Kidney (tissue), 14 donors: Measurements from ENCODE around the gene RGS6. TPM values are rescaled to one million over a fixed set of nuclear protein-coding genes. Genes with fewer than 3 reads are reported as not detected.

Experiments
- DNase-seq, 5 donors: peaks; one replicate each; pipeline ENCODE4 v3.0.0-alpha.2; 2013 to 2020
- FAIRE-seq: peaks from 2 replicates; lab custom pipeline; 2012; peaks lifted over from hg19 to GRCh38; lab: Jason Lieb, UNC
- H3K27ac ChIP-seq, 2 donors: one replicate each; pipeline ENCODE4 v1.7.0; 2013; ENCODE audit warnings: low read depth in 2 of 2, low read length in 2 of 2, inconsistent platforms in 1 of 2
- H3K27me3 ChIP-seq: one replicate; pipeline ENCODE4 v1.7.1; 2013; ENCODE audit warnings: low read length, inconsistent platforms; ENCODE audit not compliant: control insufficient read depth, insufficient read depth
- H3K36me3 ChIP-seq, 3 donors: one replicate each; pipeline versions ENCODE4 v1.7.0 to v1.7.1; 2013; ENCODE audit warnings: low read length in 3 of 3, control low read depth in 1 of 3, inconsistent platforms in 1 of 3; ENCODE audit not compliant: insufficient read depth in 3 of 3, control insufficient read depth in 2 of 3
- H3K4me1 ChIP-seq, 3 donors: one replicate each; pipeline versions ENCODE4 v1.7.0 to v1.7.1; 2013; ENCODE audit warnings: low read length in 3 of 3, inconsistent platforms in 1 of 3, low read depth in 1 of 3; ENCODE audit not compliant: control insufficient read depth in 2 of 3, insufficient read depth in 2 of 3
- H3K4me3 ChIP-seq, 3 donors: one replicate each; pipeline versions ENCODE4 v1.7.0 to v1.8.1; 2013; ENCODE audit warnings: low read length in 3 of 3, control low read depth in 1 of 3, inconsistent platforms in 1 of 3
- H3K9ac ChIP-seq, 3 donors: one replicate each; pipeline versions ENCODE4 v1.7.0 to v1.7.1; 2013; ENCODE audit warnings: low read length in 3 of 3, control low read depth in 1 of 3, inconsistent platforms in 1 of 3
- H3K9me3 ChIP-seq, 3 donors: one replicate each; pipeline versions ENCODE4 v1.7.0 to v1.7.1; 2013; ENCODE audit warnings: low read length in 3 of 3, control low read depth in 1 of 3, inconsistent platforms in 1 of 3; ENCODE audit not compliant: control insufficient read depth in 2 of 3, insufficient read depth in 1 of 3
- intact Hi-C: fragments of 100-400 bp; cut with DNase I; formaldehyde crosslinking; loops from one replicate; pipeline ENCODE4 v1.11.1; 2022
- polyA plus RNA-seq: library from polyadenylated mRNA; stranded (reverse); fragments of 350-450 nt; fragmentation: Illumina TruSeq; extraction: RNeasy Lipid Tissue Mini Kit (QIAGEN cat#74804); gene quantifications from one replicate; pipeline ENCODE4 v1.2.3, GENCODE V29; 2014; ENCODE audit warnings: low read depth, low replicate concordance; ENCODE audit not compliant: insufficient read depth
- total RNA-seq: library from RNA; stranded (reverse); fragmentation: NEBNext Ultra II Directional; extraction: Animal tissue kit (Norgen Biotek cat#: 25700); gene quantifications from one replicate; pipeline ENCODE4 v1.2.1, GENCODE V29; 2021
- TF ChIP-seq, protein P1 (sequence below): IDR thresholded peaks from 3 replicates; pipeline ENCODE4 v1.5.1; 2012; ENCODE audit warnings: mild to moderate bottlenecking, moderate library complexity, borderline replicate concordance; ENCODE audit not compliant: insufficient read depth; ENCODE audit errors: extremely low read depth
- donor health status: control.
- donor health status: control.
- donor health status: control.
- donor health status: control.
- donor health status: control.
- donor health status: DM: yes; HTN: yes; CAD: no.
- donor health status: Normal renal cell carcinoma (clear cell type).

Gene RGS6
- total and polyA plus RNA-seq, 2 donors from 2014 or later: 1.1 to 1.4 TPM

DNA sequence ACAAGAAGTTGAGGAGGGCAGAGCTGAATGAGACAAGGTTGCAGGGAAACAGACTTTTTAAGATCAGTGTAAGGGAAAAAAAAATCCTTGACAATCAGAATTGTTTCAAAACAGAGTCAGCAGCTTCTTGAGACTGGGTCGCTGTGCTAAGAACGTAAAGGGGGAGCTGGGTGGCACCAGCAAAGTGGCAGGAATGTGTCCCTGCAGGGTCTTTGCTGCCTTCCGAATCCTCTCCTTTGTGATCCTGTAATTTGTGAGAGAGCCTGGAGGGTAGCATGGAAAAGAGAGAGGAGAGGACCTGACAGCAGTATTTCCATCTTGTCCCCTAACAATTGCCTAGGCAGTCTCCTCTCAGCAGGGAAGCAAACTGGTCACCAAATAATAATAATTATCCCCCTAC is 472.8 kb downstream of the RGS6 start:
- H3K27me3 ChIP-seq: no peaks in the 10 kb centered on the region
- H3K9ac ChIP-seq: no peak overlapping the region
- TF ChIP-seq, protein P1, sequence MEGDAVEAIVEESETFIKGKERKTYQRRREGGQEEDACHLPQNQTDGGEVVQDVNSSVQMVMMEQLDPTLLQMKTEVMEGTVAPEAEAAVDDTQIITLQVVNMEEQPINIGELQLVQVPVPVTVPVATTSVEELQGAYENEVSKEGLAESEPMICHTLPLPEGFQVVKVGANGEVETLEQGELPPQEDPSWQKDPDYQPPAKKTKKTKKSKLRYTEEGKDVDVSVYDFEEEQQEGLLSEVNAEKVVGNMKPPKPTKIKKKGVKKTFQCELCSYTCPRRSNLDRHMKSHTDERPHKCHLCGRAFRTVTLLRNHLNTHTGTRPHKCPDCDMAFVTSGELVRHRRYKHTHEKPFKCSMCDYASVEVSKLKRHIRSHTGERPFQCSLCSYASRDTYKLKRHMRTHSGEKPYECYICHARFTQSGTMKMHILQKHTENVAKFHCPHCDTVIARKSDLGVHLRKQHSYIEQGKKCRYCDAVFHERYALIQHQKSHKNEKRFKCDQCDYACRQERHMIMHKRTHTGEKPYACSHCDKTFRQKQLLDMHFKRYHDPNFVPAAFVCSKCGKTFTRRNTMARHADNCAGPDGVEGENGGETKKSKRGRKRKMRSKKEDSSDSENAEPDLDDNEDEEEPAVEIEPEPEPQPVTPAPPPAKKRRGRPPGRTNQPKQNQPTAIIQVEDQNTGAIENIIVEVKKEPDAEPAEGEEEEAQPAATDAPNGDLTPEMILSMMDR: no peak
- no peak overlapping the region for H3K27ac ChIP-seq
- intact Hi-C loops: no loop called here
- no peaks in the 10 kb centered on the region for H3K36me3 ChIP-seq
- H3K9me3 ChIP-seq: peaks cover 0 to 4% (median 0%) of the 10 kb centered on the region in 3 donors
- DNase-seq (no peak), FAIRE-seq (no peak)
- H3K4me1 ChIP-seq: no peaks in the 10 kb centered on the region
- no peak overlapping the region for H3K4me3 ChIP-seq

DNA sequence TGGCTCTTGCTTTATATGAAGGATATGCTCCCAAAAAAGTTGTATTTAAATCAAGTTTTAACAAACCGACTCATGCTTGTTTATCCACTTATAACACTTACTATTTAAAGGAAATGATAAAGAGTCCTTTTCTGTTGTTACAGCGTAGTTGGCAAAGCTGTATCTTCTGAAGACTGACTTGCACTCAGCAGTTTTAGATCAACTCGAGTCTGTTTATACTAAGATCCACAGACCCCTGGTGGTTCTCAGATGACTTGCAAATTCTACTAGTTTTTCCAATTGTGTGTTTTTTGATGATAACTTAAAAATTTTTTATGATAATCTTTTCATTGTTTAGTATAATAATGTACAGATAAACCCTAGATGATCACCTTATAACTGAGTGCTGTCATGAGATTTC is 475.8 kb downstream of the RGS6 start:
- DNase-seq (no peak), FAIRE-seq (no peak)
- H3K4me3 ChIP-seq: no peak overlapping the region
- H3K36me3 ChIP-seq: no peaks in the 10 kb centered on the region
- intact Hi-C loops: no loop called here
- H3K9ac ChIP-seq: no peak overlapping the region
- H3K27me3 ChIP-seq: no peaks in the 10 kb centered on the region
- TF ChIP-seq, protein P1: no peak
- H3K9me3 ChIP-seq: peaks cover 0 to 4% (median 0%) of the 10 kb centered on the region in 3 donors
- H3K4me1 ChIP-seq: no peaks in the 10 kb centered on the region
- H3K27ac ChIP-seq: no peak overlapping the region

DNA sequence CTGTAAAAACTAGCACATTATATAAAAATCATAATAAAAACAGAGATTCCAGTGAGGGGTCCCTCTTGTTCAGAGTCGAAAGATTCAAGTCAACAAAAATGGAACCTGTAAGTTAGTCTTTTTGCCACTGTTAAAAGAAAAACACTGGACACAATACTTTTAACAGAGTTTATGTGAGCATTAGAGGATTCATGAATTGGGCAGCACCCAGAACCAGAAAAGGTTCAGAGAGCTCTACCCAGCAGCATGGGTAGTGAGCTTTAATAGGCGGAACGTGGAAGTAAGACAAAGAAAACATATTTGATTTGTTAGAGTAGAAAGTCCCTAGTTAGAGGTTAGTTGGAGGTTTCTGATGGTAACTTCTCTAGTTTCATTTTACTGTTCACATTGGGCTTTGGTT is 476.8 kb downstream of the RGS6 start:
- TF ChIP-seq, protein P1: no peak
- H3K27ac ChIP-seq: no peak overlapping the region

More for the DNA sequence above, 476.8 kb downstream of the RGS6 start:
- Histone ChIP-seq H3K9ac (no peak overlapping the region), H3K4me3 (no peak overlapping the region), H3K27me3 (no peaks in the 10 kb centered on the region), H3K9me3 (peaks cover 0 to 4% (median 0%) of the 10 kb centered on the region in 3 donors), H3K4me1 (no peaks in the 10 kb centered on the region), H3K36me3 (no peaks in the 10 kb centered on the region)
- no peak for DNase-seq
- no peak for FAIRE-seq
- intact Hi-C loops: no loop called here
